Globus pallidus (tissue), 1 donor: Measurements from ENCODE around the gene SLC6A11.

Source experiments
- DNase-seq: peaks from one replicate; pipeline ENCODE4 v3.0.0-alpha.2; 2015; ENCODE audit warnings: low spot score

The SLC6A11 gene

GRCh38 chr3:10888518-10889090, 72.6 kb downstream of the SLC6A11 start:
- no peak for DNase-seq

- no peak for DNase-seq
These were observed 73.4 kb downstream of the SLC6A11 start for GRCh38 chr3:10889206-10889960.

GRCh38 chr3:10890665-10891064, 74.6 kb downstream of the SLC6A11 start:
- no peak for DNase-seq

GRCh38 chr3:10892622-10893021, 76.6 kb downstream of the SLC6A11 start:
- DNase-seq, result no peak

GRCh38 chr3:10901296-10901945, 85.4 kb downstream of the SLC6A11 start:
- peak; percentile 16 for DNase-seq

- no peak for DNase-seq
These were observed 91.2 kb downstream of the SLC6A11 start for GRCh38 chr3:10907262-10907661.

- DNase-seq, result no peak
These were observed 94.3 kb downstream of the SLC6A11 start for GRCh38 chr3:10910367-10910766.

GRCh38 chr3:10911350-10912002, 95.4 kb downstream of the SLC6A11 start:
- no peak for DNase-seq

GRCh38 chr3:10912786-10913185, 96.8 kb downstream of the SLC6A11 start:
- no peak for DNase-seq

- DNase-seq, result no peak
These were observed 99.3 kb downstream of the SLC6A11 start for GRCh38 chr3:10915376-10915775.

GRCh38 chr3:10917176-10917575, 101.1 kb downstream of the SLC6A11 start:
- no peak for DNase-seq

- no peak for DNase-seq
These were observed 102.0 kb downstream of the SLC6A11 start for GRCh38 chr3:10918011-10918410.

- no peak for DNase-seq
These were observed 103.6 kb downstream of the SLC6A11 start for GRCh38 chr3:10919636-10920035.

- DNase-seq, result no peak
These were observed 109.6 kb downstream of the SLC6A11 start for GRCh38 chr3:10925436-10926255.

GRCh38 chr3:10926256-10926810, 110.3 kb downstream of the SLC6A11 start:
- no peak for DNase-seq

- DNase-seq, result no peak
These were observed 110.9 kb downstream of the SLC6A11 start for GRCh38 chr3:10926811-10927521.

GRCh38 chr3:10927551-10927950, 111.5 kb downstream of the SLC6A11 start:
- no peak for DNase-seq

- DNase-seq, result no peak
These were observed 112.5 kb downstream of the SLC6A11 start for GRCh38 chr3:10928407-10928960.

GRCh38 chr3:10928961-10929471, 113.0 kb downstream of the SLC6A11 start:
- DNase-seq, result no peak

GRCh38 chr3:10929978-10930665, 114.1 kb downstream of the SLC6A11 start:
- DNase-seq, result no peak
